GM18907 (cell line): Measurements from ENCODE around the gene HPF1.
"Not testable (repeated sequence)": the region's sequence is repeated elsewhere in the genome, so short reads cannot be mapped to it uniquely, and the experiment has no call there.

Source experiments
- ATAC-seq: cut with Tn5 transposase; IDR thresholded peaks from one replicate; pipeline ENCODE4 v1.9.1; 2021; ENCODE audit warnings: mild to moderate bottlenecking, moderate library complexity; ENCODE audit not compliant: unreplicated experiment

Gene HPF1

GRCh38 chr4:169757575-169758184 lies at the start of gene HPF1:
TSS of gene HPF1 (minus strand) at chr4:169757944. CDS start at chr4:169757877, 67 bp downstream.
- ATAC-seq, result peak; percentile 97

GRCh38 chr4:169806770-169807169 lies 49.0 kb upstream of the HPF1 start:
- not testable (repeated sequence) for ATAC-seq

GRCh38 chr4:169803413-169803812 lies 45.7 kb upstream of the HPF1 start:
- ATAC-seq, result no peak

GRCh38 chr4:169802873-169803272 lies 45.1 kb upstream of the HPF1 start:
- ATAC-seq, result no peak

GRCh38 chr4:169800541-169800940 lies 42.8 kb upstream of the HPF1 start:
- no peak for ATAC-seq

- no peak for ATAC-seq
Observed at GRCh38 chr4:169799260-169799659, 41.5 kb upstream of the HPF1 start.

- no peak for ATAC-seq
Observed at GRCh38 chr4:169795585-169795984, 37.8 kb upstream of the HPF1 start.

- no peak for ATAC-seq
Observed at GRCh38 chr4:169791527-169792156, 33.9 kb upstream of the HPF1 start.

GRCh38 chr4:169791062-169791461 lies 33.3 kb upstream of the HPF1 start:
- ATAC-seq, result no peak

- ATAC-seq, result no peak
Observed at GRCh38 chr4:169774466-169775445, 17.0 kb upstream of the HPF1 start.

GRCh38 chr4:169773889-169774288 lies 16.1 kb upstream of the HPF1 start:
- ATAC-seq, result no peak

- not testable (repeated sequence) for ATAC-seq
Observed at GRCh38 chr4:169771556-169772080, 13.9 kb upstream of the HPF1 start.

GRCh38 chr4:169770416-169770815 lies 12.7 kb upstream of the HPF1 start:
- no peak for ATAC-seq

GRCh38 chr4:169768385-169768784 lies 10.6 kb upstream of the HPF1 start:
- ATAC-seq, result no peak

GRCh38 chr4:169766741-169767140 lies 9.0 kb upstream of the HPF1 start:
- ATAC-seq, result no peak

- no peak for ATAC-seq
Observed at GRCh38 chr4:169765835-169766234, 8.1 kb upstream of the HPF1 start.

- ATAC-seq, result no peak
Observed at GRCh38 chr4:169761846-169762245, 4.1 kb upstream of the HPF1 start.

GRCh38 chr4:169758401-169758962 lies 738 bp upstream of the HPF1 start:
- no peak for ATAC-seq

GRCh38 chr4:169756971-169757574 lies 671 bp downstream of the HPF1 start:
- peak; percentile 23 for ATAC-seq

GRCh38 chr4:169745291-169745690 lies 12.5 kb downstream of the HPF1 start:
- ATAC-seq, result no peak

GRCh38 chr4:169744601-169745000 lies 13.1 kb downstream of the HPF1 start:
- ATAC-seq, result no peak
